Measurements from ENCODE around the gene LRFN2. TPM values are rescaled to one million over a fixed set of nuclear protein-coding genes. Genes with fewer than 3 reads are reported as not detected.

LRFN2 gene
- total RNA-seq, 2 experiments from 2014 or later: not detected

DNA sequence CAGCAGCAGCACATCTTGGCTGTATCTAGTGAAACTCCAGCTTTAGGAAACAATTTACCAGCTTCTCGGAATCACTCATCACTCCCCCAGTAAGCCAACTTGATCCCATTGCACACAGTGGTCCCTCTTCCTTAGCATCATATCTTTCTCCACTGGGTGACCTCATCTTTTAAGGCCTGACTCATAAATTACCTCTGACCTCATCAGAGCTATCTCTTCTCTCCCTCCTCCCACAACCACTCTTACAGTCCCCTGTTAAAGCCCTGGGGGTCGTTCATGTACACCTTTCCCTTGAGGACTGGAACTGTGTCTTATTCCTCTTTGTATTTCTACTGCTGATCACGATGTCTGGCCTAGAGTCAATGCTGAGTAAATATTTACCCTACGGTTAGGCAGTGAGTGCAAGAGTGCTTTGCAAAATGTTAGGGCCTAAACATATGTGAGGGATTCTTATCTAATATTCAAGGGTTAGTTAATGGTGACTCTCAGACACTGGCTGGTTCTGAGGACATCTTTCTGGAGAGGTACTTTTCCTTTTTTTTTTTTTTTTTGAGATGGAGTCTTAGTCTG lies 187.2 kb downstream of the LRFN2 start:
- no peak overlapping the region for H3K4me3 Mint-ChIP-seq
- H3K9me3 Mint-ChIP-seq (ENCODE audit: low read depth): no peaks in the 10 kb centered on the region
- no peaks in the 10 kb centered on the region for H3K36me3 Mint-ChIP-seq (ENCODE audit: low read depth)

DNA sequence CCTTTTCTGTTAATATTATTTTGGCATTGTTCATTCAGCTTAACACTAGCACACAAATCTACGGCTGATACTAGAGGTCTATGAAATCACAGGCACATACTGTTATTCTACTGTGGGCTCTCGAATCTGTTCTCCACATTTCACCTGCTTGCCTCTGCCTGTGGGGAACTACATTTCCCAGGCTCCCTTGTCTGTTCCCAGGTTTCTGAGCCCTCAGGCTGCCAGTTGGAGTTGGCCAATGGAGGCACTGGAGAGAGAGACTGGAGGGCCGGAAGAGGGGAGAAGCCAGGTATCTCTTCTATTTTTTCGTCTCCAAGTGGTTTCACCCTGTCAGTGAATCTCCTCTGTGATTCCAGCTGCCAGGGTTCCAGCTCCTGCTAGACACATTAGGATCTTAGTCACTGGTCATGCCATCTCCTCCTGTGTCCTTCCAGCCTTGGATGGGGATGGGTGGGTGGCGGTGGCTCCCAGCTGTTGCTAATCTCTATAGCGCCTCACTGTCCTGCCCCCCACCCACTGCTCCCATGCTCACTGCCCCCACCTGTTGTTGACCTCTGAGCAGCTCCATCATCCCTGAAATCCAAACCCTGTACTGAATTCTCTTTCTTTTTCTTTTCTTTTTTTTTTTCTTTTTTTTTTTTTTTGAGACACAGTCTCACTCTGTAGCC lies 188.2 kb downstream of the LRFN2 start:
- H3K4me3 Mint-ChIP-seq: no peak overlapping the region
- no peaks in the 10 kb centered on the region for H3K9me3 Mint-ChIP-seq (ENCODE audit: low read depth)
- ChIA-PET CTCF (interaction anchor here (0.7 kb wide), 1 partner anchor 145 kb away, joined by 3 read pairs; no protein-coding TSS in a partner anchor), POLR2A (no interaction called here)
- H3K36me3 Mint-ChIP-seq (ENCODE audit: low read depth): no peaks in the 10 kb centered on the region
- no peaks in the 10 kb centered on the region for H3K27me3 Mint-ChIP-seq
- no peak overlapping the region for H3K27ac Mint-ChIP-seq
- ATAC-seq (no peak), DNase-seq (no peak)
- peaks cover 4% of the 10 kb centered on the region for H3K4me1 Mint-ChIP-seq
- intact Hi-C loops (cut with DNase I, micrococcal nuclease): no loop called here

More for the DNA sequence above, 187.2 kb downstream of the LRFN2 start:
- ChIA-PET POLR2A (no interaction called here), CTCF (no interaction called here)
- H3K27ac Mint-ChIP-seq: no peak overlapping the region
- peak; percentile 51 for ATAC-seq
- H3K27me3 Mint-ChIP-seq: no peaks in the 10 kb centered on the region
- H3K4me1 Mint-ChIP-seq: peaks cover 4% of the 10 kb centered on the region
- no peak for DNase-seq
- intact Hi-C loops (cut with DNase I, micrococcal nuclease): no loop called here

DNA sequence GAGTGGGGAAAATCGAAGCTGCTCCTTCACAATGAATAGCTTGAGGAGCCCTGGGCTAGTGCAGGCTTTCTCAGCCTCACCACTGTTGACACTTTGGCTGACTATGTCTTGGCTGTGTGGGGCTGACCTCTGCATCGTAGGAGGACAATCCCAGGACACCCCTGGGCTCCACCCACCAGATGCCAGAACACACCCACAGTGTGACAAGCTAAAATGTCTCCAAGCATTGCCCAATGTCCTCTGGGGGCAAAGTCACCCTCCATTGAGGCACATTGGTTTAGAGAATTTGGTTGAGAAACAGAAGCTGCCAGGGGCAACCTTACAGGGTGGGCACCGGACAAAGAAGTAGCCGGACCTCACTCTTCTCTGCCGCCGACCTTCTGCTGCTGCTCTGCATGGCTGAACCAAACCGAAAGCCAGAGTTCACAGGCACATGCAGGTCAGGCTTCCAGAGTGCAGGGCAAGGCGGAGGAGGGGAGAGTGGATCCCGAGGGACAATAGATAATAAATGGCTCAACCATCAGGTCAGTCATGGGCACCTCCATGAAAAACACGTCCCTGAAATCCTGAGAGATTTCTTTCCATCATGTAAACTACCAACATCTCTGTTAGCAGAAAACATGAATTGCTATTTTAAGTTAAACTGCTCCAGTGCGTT lies 189.0 kb downstream of the LRFN2 start:
- CTCF ChIA-PET: no interaction called here
- no peaks in the 10 kb centered on the region for H3K36me3 Mint-ChIP-seq (ENCODE audit: low read depth)
- ATAC-seq (no peak), DNase-seq (no peak)
- H3K4me1 Mint-ChIP-seq: peaks cover 6% of the 10 kb centered on the region
- H3K27me3 Mint-ChIP-seq: no peaks in the 10 kb centered on the region
- no peak overlapping the region for H3K27ac Mint-ChIP-seq
- no peak overlapping the region for H3K4me3 Mint-ChIP-seq
- POLR2A ChIA-PET: no interaction called here
- no peaks in the 10 kb centered on the region for H3K9me3 Mint-ChIP-seq (ENCODE audit: low read depth)
- intact Hi-C loops (cut with DNase I, micrococcal nuclease): no loop called here

DNA sequence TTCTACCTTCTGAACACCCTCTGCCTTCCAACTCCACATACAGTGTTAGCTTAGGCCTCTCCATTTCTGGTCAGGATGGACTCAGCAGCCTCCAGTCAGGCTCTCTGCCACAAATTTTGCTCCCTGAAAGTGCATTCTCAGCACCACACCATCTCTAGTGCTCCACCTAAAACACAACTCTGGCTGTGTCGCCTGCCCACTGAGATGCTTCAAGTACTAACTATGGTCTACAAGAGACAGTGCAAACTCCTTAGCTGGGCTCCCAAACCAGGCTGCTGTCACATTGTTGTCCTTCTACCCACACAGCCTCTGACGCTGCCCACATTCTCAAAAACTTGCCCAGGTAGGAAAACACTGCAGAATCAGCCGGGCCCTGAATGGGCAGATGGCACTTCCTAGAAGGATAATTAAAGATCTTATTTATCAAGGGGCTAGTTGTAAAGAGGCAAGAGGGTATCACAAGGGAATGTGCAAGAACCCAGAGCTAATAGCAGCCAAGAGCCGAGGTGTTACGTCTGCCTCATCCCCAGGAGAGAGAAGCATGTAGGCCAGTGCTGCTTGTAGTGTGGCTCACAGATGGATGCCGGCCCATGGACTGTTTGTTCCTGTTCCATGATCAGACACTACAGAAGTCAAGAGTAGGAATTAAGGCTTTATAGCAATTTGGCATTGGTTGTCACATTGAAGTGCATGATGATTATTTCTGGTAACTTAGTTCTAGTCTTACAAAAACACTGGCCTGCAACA lies 189.7 kb downstream of the LRFN2 start:
- intact Hi-C loops (cut with DNase I, micrococcal nuclease): no loop called here
- DNase-seq (no peak), ATAC-seq (no peak)
- H3K4me1 Mint-ChIP-seq: peaks cover 9% of the 10 kb centered on the region
- CTCF ChIA-PET: no interaction called here
- no peak overlapping the region for H3K4me3 Mint-ChIP-seq
- H3K27ac Mint-ChIP-seq: no peak overlapping the region
- POLR2A ChIA-PET: no interaction called here
- no peaks in the 10 kb centered on the region for H3K27me3 Mint-ChIP-seq
- H3K9me3 Mint-ChIP-seq (ENCODE audit: low read depth): no peaks in the 10 kb centered on the region
- H3K36me3 Mint-ChIP-seq (ENCODE audit: low read depth): no peaks in the 10 kb centered on the region

DNA sequence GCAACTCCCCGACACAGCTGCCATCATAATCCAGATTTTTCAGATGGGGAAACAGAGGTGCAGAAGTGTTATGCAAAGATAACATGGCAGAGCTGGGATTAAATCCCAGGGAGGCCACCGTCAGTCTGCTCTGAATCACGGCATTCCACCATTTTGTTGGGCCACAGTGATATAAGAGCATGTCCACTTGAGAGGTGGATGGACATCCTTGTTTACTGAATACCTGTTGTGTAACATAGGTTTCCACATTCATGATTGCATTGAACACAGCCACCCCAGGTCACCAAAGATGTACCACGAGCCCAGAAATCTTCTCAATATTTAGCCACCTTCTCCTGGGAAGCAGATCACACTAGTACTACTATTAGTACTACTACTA lies 191.5 kb downstream of the LRFN2 start:
- Mint-ChIP-seq H3K27ac (no peak overlapping the region), H3K36me3 (ENCODE audit: low read depth) (no peaks in the 10 kb centered on the region), H3K4me3 (no peak overlapping the region), H3K27me3 (no peaks in the 10 kb centered on the region), H3K9me3 (ENCODE audit: low read depth) (no peaks in the 10 kb centered on the region), H3K4me1 (peaks cover 19% of the 10 kb centered on the region)
- ATAC-seq (no peak), DNase-seq (no peak)
- ChIA-PET CTCF (interaction anchor here (0.6 kb wide), 2 partner anchors 87 to 558 kb away, joined by 3 read pairs; no protein-coding TSS in a partner anchor), POLR2A (no interaction called here)
- intact Hi-C loops (cut with DNase I, micrococcal nuclease): no loop called here

DNA sequence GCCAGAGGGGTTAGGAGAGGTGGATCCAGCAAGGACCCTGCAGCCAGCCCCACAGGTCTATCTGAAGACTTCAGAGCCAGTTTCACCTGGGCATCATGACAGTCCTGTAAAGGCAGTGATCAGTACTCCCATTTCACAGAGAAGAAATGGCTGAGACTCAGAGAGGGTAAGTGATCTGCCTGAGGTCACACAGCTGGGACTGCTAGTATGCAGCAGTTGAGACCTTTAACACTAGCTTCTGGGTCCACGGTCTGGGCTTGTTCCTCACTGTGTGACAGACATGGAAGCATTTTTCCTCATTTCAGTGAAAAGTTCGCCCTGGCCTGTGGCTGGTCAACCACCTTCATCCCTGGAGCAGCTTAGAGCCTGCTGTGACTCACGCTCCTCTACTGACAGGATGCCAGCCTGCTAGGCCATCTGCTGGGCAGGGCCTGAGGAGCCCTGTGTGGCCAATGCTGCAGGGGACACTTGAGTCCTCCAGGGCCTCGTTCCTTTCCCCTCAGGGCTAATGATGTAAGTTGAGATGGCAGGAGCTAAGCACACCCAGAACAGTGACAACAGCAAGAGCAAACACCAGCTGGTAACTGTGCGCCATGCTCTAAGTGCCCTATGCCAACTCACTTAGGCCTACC lies 192.0 kb downstream of the LRFN2 start:
- H3K4me1 Mint-ChIP-seq: peaks cover 23% of the 10 kb centered on the region
- H3K27me3 Mint-ChIP-seq: no peaks in the 10 kb centered on the region
- DNase-seq: no peak
- CTCF ChIA-PET: interaction anchor here (0.6 kb wide), 1 partner anchor 87 kb away, joined by 3 read pairs; no protein-coding TSS in a partner anchor
- no peak overlapping the region for H3K4me3 Mint-ChIP-seq
- ATAC-seq: no peak
- no peaks in the 10 kb centered on the region for H3K36me3 Mint-ChIP-seq (ENCODE audit: low read depth)
- H3K27ac Mint-ChIP-seq: no peak overlapping the region
- POLR2A ChIA-PET: no interaction called here
- intact Hi-C loops (cut with DNase I, micrococcal nuclease): no loop called here
- H3K9me3 Mint-ChIP-seq (ENCODE audit: low read depth): no peaks in the 10 kb centered on the region

DNA sequence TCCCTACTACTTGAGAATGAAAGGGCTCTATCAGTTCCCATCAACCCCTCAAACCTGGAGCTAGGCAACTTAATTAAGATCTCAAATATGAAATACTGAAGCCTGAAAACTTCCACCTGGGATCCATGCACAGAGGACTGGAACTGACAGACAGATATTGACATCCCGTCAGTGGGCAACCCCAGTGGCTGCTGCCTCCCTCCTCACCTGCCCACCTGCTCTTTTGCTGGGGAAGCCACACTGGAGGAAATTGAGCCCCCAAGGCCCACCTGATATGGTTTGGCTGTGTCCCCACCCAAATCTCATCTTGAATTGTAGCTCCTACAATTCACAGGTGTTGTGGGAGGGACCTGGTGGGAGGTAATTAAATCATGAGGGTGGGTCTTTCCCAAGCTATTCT lies 192.8 kb downstream of the LRFN2 start:
- intact Hi-C loops (cut with DNase I, micrococcal nuclease): no loop called here
- H3K9me3 Mint-ChIP-seq (ENCODE audit: low read depth): no peaks in the 10 kb centered on the region
- no peaks in the 10 kb centered on the region for H3K36me3 Mint-ChIP-seq (ENCODE audit: low read depth)
- no peak overlapping the region for H3K27ac Mint-ChIP-seq
- H3K4me1 Mint-ChIP-seq: peaks cover 27% of the 10 kb centered on the region
- CTCF ChIA-PET: no interaction called here
- POLR2A ChIA-PET: no interaction called here
- DNase-seq (no peak), ATAC-seq (no peak)
- H3K27me3 Mint-ChIP-seq: peaks cover 6% of the 10 kb centered on the region
- H3K4me3 Mint-ChIP-seq: no peak overlapping the region

DNA sequence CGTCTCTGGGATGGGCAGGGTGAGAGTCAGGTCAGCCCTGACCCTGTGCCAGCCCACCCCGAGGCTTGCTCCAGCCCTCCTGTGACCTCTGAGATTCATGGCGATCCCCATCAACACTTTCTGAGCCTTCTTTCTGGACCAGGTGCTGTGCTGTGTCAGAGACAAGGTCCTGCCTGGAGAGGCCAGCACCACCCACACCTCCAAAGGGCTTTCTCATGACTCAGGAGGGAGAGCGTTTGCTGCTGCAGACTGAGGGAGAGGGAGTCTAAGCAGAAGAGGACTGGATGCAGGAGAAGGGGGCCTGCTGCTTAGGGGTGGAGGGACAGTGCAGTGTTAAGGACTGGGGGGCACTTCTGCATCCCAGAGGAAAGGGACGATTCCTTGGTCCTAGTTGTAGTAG lies 193.5 kb downstream of the LRFN2 start:
- no peak overlapping the region for H3K27ac Mint-ChIP-seq
- no peaks in the 10 kb centered on the region for H3K9me3 Mint-ChIP-seq (ENCODE audit: low read depth)
- H3K36me3 Mint-ChIP-seq (ENCODE audit: low read depth): no peaks in the 10 kb centered on the region
- ChIA-PET CTCF (no interaction called here), POLR2A (no interaction called here)
- DNase-seq (no peak), ATAC-seq (no peak)
- peaks cover 34% of the 10 kb centered on the region for H3K4me1 Mint-ChIP-seq
- H3K4me3 Mint-ChIP-seq: no peak overlapping the region
- intact Hi-C loops (cut with DNase I, micrococcal nuclease): no loop called here
- peaks cover 6% of the 10 kb centered on the region for H3K27me3 Mint-ChIP-seq

DNA sequence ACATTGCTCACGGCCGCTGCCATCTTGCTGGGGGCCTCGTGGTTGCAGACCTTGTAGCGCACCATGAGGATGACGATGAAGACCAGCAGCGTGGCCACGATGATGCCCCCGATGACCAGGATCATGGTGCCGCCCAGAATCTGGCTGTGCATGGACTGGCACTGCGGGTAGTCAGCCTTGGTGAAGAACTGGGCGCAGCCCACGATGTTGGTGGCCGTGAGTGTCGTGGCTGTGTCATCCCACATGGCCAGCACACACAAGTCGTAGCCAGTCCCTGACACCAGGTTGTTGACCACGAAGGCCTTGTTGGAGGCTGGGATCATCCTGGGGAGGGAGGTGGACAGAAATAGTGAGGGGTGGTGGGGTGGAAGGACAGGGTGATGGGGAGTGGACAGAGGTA lies 194.6 kb downstream of the LRFN2 start:
- H3K27me3 Mint-ChIP-seq: peaks cover 6% of the 10 kb centered on the region

DNA sequence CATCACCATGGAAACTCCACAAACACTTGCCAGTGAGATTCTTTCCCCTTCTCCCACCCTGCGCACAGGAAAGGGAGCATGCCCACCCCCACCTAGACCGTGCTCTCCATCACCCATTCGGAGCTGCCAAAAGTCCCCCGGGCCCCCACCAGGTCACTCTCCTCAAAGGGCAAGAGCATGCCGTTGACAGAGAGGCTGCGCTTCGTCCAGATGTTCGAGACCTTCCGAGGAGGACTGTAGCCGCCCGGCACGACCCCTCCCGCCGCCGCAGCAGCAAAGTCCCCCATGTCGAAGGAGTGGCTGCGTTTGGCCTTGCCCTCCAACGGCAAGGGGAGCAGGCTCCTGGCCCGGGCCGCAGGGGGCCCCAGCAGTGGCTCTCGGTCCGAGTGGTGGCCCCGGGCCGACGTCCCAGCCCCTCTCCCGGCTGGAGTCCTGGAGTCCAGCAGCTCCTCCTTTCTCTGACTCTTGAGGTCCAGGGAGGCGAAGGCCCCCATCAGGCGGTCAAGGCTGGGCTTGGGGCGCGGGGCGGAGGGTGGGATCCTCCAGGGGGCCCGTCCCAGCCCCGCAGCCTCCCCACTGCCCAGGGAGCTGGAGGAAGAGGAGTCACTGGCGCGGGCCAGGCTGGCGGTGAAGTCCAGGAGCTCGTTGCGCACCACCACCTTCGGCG lies 195.2 kb downstream of the LRFN2 start:
- Mint-ChIP-seq H3K9me3 (ENCODE audit: low read depth) (no peaks in the 10 kb centered on the region), H3K4me1 (peaks cover 49% of the 10 kb centered on the region), H3K27ac (no peak overlapping the region), H3K4me3 (no peak overlapping the region), H3K36me3 (ENCODE audit: low read depth) (no peaks in the 10 kb centered on the region), H3K27me3 (peaks cover 6% of the 10 kb centered on the region)
- no peak for ATAC-seq
- CTCF ChIA-PET: no interaction called here
- no peak for DNase-seq
- POLR2A ChIA-PET: no interaction called here
- intact Hi-C loops (cut with DNase I, micrococcal nuclease): no loop called here

More for the DNA sequence above, 194.6 kb downstream of the LRFN2 start:
- no peaks in the 10 kb centered on the region for H3K9me3 Mint-ChIP-seq (ENCODE audit: low read depth)
- H3K36me3 Mint-ChIP-seq (ENCODE audit: low read depth): no peaks in the 10 kb centered on the region
- no peak overlapping the region for H3K4me3 Mint-ChIP-seq
- POLR2A ChIA-PET: no interaction called here
- CTCF ChIA-PET: no interaction called here
- DNase-seq: no peak
- no peak overlapping the region for H3K27ac Mint-ChIP-seq
- H3K4me1 Mint-ChIP-seq: peaks cover 43% of the 10 kb centered on the region
- intact Hi-C loops (cut with DNase I, micrococcal nuclease): no loop called here
- no peak for ATAC-seq

DNA sequence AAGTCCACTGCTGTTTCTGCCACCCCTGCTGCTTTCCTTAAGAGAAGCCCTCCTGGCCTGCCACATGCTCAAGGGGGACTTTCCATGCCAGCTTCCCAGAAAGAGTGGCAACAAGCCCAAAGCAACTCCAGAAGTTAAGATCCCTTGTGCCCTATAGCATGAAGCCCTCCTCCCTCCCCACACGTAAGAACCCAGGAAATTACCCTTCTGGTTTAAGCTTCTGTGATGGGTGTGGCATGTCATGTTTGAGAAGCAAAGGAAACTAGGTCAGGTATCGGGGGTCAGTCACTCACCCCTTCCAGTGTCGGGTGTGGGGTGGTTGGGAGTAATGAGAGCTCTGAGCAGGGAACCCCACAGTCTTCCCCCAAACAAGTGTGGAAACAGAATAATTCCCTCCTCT lies 196.1 kb downstream of the LRFN2 start:
- POLR2A ChIA-PET: no interaction called here
- H3K9me3 Mint-ChIP-seq (ENCODE audit: low read depth): no peaks in the 10 kb centered on the region
- no peak for DNase-seq
- no peak overlapping the region for H3K4me3 Mint-ChIP-seq
- H3K27me3 Mint-ChIP-seq: peaks cover 6% of the 10 kb centered on the region
- H3K27ac Mint-ChIP-seq: no peak overlapping the region
- CTCF ChIA-PET: interaction anchor here (0.7 kb wide), 1 partner anchor 13 kb away, joined by 4 read pairs; no protein-coding TSS in a partner anchor
- intact Hi-C loops (cut with DNase I, micrococcal nuclease): no loop called here
- ATAC-seq: no peak
- no peaks in the 10 kb centered on the region for H3K36me3 Mint-ChIP-seq (ENCODE audit: low read depth)
- H3K4me1 Mint-ChIP-seq: peaks cover 58% of the 10 kb centered on the region
